Inflammatory macrophage (primary cell): Measurements from ENCODE around the gene BMP3.
"Not testable (repeated sequence)": the region's sequence is repeated elsewhere in the genome, so short reads cannot be mapped to it uniquely, and the experiment has no call there.

ENCODE experiments used
- DNase-seq, 2 donors: peaks; one replicate each; pipeline ENCODE4 v3.0.0-alpha.2; 2020 to 2022
- total RNA-seq, 18 experiments: gene quantifications; one replicate each; lab custom pipeline; 2026; ENCODE audit warnings: mixed read lengths in 6 of 18, inconsistent platforms in 2 of 18; lab: John Stamatoyannopoulos, UW

Gene BMP3, protein sequence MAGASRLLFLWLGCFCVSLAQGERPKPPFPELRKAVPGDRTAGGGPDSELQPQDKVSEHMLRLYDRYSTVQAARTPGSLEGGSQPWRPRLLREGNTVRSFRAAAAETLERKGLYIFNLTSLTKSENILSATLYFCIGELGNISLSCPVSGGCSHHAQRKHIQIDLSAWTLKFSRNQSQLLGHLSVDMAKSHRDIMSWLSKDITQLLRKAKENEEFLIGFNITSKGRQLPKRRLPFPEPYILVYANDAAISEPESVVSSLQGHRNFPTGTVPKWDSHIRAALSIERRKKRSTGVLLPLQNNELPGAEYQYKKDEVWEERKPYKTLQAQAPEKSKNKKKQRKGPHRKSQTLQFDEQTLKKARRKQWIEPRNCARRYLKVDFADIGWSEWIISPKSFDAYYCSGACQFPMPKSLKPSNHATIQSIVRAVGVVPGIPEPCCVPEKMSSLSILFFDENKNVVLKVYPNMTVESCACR
- total RNA-seq: 0 to 0.13 (median 0) reads per million in 18 experiments

DNA sequence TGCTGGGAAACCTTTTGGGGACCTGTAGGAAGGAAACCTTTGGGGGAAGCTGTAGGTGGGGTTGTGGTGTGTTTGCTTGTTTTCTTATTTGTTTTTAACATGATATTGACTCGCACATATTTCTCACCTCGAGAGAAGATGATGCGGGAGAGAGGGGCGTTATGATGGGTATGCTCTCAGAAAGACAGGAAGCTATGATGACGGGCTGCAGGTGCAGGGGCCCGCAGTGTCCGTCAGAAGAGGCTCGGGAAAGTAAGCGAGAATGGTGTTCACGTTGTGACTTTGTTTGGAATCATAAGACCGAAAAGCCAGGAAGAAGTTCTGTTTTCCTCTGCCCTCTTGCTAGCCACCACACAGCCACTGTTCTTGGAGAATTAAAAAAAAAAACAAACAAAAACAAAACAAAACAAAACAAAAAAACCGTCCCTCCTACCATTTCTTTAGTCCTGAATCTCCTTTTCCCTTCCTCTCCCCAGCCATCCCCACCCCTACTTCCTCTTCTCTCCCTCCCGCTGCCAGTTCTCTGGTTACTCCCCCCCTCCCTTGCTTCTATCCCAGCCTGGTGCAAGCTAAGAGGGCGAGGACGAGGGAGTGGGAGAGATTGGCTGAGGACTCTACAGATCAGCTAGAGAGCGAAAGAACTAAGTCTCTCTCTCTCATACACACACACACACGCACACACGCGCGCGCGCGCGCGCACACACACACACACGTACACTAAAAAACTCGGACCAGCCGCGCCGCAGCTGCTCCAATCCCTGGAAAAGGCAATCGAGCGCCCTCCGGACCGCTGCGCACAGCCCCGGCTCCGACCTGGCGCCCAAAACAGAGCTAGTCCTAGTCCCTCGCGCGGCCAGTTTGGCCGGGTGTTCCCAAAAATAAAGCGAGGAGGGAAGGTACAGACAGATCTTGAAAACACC, at the start of gene BMP3:
Gene BMP3 (plus strand): TSS at position 648 of the 920 bp plus-strand sequence. CDS start 577 bp downstream, outside the sequence.
- no peak for DNase-seq

DNA sequence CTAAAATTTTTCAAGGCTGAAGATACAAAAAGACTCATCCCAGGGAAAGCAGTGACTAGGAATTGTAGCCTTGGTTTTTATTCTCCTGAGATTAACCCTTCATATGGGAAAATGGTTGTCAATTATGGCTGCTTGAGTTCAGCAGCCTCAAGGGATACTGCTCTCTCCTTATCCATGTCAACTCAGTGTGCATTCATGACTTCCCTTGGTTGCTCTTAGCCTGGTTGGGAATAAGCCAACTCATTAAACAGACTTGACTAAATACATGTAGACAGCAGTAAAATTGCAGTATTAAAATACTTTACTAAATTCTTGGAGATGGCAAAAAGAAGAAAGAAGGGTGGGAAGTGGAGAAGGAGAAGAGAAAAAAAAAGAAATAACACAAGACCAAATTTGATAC, 44.5 kb upstream of the BMP3 start:
- DNase-seq: no peak

DNA sequence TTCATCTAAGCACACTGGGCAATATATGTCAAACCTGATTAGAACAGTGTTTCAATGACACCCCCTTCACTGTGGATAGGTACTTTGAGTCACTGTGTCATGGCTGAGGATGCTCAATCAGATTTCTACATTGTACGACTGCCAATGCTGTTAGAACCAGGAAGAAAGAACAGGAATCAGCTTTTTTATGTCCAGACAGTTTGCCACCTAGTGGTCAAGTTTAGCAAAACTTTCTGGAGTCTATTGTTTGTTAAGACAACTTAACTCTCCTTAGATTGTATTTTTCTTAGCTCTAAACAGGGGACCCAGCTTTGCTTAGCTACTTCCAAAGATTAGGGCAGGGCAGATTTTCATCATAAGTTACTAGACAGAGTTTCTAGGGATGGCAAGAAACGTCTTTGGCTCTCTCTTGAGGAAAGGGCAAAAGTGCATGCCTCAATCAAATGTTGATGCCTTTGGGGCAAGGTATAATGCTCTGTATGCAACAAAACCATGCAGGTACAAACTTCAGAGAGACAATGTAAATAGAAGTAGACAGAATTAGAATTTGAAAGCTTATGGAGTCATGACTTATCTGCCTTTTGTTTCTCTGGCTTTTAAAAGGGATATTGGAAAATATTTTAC, 40.5 kb upstream of the BMP3 start:
- peak; percentile 61 to 62 for DNase-seq

DNA sequence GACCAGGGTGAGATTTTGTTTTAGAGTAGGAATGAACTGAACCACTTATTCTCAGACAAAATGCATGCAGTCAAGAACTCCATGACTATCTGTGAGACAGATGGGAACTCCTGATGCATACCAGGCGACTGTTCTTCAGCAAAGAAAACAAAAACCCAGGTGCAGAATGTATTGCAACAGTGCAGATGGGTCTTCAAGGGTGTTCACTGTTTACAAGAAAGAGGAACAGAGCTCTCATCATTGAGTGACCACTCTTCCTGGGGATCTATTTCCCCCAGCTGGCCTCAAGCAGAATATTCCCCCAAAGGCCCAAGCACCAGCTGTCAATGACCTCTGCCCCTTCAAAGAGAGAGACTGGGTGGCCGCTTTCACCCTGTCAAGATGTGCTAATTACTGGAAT, 39.7 kb upstream of the BMP3 start:
- no peak for DNase-seq

DNA sequence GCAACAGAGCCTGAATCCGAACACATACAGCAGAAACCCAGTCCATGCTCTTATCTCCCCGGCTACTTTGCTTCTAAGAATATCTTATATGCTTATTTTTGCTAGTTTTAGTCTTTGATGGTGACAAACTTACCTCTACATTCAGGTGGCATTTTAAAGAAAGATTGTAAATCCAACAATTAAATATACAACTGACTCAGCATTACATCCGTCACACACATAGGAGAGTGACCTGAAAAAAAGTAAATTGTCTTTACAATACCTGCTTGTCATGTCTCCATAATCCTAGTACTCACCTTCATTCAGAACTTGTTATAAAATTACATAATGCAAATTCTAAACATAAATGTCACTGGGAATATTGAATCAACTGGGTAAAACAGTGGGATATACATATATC, 30.6 kb upstream of the BMP3 start:
- DNase-seq: no peak

DNA sequence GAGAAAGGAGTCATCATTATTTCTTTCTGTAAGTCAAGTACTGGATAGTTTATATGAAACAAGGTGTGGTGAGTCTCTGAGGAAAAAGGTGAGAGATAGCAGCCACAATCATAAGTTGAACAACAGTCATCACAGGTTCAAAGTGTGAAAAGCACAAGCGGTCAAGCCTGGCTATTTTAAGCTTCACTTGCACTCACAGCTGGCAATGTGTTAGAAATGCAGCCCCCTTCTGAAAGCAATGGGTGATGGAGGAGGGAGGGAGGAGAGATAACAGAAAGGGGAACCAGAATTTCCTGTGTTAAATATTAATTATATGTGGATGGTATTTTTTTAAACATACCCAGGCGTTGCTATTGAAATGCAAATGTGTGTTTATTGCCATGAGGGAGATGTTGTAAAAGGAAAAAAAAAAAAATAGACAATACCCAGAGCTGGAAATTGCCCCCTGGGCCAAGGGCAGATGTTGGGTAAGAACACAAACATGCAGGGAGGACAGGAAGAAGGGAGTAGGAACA, 26.9 kb upstream of the BMP3 start:
- no peak for DNase-seq

DNA sequence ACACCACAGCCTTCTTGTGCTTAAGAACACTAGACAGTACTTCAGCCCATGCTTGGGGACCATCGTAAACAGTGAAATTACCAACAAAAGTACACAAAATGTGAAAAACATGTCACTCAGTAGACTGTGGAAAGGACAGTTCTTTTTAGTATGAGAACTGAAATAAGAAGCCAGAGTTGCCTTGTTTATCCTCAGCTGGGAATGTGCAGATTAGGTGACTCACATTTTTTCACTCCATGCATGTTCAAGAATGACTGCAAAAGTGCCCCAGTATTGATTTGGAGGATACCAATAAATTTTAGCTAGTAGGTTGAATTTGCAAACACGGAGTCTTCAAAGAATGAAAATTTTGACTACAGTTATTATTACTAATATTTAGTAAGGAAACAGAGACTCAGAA, 23.1 kb upstream of the BMP3 start:
- no peak for DNase-seq

DNA sequence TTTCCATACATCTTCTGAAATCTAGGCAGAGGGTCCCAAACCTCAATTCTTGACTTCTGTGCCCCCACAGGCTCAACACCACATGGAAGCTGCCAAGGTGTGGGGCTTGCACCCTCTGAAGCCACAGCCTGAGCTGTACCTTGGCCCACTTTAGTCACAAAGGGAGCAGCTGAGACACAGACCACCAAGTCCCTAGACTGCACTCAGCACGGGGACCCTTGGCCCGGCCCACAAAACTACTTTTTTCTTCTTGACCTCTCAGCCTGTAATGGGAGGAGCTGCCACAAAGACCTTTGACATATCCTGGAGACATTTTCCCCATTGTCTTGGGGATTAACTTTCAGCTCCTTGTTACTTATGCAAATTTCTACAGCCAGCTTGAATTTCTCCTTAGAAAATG, 13.9 kb upstream of the BMP3 start:
- DNase-seq: not testable (repeated sequence)

DNA sequence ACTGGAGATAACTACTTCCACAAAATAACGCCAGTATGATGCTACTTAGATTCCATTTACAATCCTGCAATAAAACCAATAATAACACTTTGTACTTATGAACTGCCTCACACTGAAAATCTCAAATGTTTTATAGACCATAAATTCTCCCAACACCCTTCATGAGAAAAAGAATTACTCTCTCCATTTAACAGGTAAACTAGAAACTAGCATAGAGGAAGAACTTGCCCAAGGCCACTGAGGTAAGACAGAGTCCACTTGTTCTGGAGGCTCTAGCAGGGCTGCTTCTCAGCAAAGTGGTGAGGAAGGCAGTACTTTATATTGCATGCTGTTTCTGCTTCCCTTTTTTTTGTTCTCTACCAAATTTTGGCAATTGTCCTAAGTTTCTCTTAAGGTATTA, 11.5 kb upstream of the BMP3 start:
- no peak for DNase-seq

DNA sequence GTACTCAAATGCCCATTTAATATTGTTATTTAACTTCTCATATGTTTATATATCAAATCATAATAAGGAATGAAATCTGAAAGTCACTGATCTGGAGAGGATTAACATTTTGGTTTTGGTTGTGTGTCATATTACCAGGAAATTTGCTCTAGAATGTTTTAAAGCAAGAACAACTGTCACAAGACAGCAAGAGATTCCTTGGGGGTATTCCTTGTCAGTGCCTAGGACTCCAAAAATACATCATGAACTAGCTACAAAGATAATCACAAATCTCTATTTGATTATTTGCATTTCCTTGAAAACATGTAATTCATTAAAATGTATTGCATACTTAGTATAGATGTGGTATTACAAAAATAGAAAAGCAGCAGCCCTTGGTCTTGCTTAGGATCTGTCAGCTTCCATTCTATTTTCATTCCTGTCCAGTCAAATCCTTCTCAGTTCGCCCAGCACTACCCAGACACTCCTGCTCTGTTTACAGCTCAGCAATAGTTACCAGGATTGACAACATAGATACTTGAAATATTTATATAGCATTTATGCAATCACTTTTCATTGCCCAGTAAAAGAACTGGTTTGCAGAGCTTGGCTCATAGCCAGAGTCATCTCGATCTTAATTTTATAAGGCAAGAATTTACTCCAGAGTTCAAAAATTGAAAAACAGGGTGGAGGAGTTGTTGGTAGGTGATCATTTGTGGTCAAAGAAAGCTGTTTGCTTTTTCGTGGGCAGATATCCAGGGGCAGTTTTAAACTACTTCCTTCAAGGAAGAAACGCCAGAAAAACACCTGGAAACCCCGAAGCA, 9.2 kb upstream of the BMP3 start:
- DNase-seq: no peak

DNA sequence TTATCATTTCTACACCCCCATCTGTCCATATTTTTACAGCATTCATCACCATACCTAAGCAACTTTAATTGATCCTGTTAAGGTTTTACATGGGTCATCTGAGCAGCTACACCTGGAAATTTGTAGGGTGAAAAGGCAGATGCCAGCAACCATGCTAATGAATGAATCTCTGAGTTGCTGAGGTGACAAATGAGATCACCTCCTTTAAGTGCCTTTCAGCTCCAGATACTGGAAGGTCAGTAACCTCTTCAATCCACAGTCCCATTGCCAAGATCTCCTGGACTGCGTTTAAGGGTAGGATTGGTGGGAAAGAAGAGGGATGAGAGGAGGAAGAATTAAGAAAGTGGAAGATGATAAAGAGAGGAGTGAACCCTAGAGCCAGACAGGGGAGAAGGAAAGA, 8.5 kb upstream of the BMP3 start:
- no peak for DNase-seq

DNA sequence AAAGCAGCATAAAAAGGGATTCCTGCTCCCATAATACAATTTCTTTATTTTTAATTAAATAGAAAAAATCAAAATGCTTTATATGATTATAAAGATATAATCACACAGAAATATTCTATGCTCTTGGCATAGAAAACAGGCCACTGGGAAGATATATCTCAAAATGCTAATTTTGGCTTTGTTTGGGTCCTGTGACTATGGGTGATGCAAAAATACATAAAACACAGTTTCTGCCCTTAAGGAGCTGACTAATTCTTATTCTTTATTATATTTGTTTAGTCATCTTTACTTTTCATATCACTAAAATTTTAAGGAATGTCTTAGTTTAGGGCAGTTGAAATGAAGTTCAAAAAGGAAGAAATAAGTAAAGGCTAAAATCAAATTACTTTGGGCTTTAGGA, 7.0 kb upstream of the BMP3 start:
- DNase-seq: no peak

DNA sequence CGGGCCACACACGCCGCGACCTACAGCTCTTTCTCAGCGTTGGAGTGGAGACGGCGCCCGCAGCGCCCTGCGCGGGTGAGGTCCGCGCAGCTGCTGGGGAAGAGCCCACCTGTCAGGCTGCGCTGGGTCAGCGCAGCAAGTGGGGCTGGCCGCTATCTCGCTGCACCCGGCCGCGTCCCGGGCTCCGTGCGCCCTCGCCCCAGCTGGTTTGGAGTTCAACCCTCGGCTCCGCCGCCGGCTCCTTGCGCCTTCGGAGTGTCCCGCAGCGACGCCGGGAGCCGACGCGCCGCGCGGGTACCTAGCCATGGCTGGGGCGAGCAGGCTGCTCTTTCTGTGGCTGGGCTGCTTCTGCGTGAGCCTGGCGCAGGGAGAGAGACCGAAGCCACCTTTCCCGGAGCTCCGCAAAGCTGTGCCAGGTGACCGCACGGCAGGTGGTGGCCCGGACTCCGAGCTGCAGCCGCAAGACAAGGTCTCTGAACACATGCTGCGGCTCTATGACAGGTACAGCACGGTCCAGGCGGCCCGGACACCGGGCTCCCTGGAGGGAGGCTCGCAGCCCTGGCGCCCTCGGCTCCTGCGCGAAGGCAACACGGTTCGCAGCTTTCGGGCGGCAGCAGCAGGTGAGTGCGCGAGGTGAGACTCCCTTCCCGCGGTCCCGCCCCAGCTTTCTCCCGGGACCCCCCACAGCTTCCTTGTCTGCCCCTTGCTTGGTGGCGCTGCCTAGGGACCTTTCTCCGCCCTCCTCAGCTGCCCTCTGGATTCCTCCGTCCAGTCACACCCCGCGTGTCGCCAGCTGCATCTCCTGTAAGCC, 678 bp downstream of the BMP3 start:
- DNase-seq: no peak

DNA sequence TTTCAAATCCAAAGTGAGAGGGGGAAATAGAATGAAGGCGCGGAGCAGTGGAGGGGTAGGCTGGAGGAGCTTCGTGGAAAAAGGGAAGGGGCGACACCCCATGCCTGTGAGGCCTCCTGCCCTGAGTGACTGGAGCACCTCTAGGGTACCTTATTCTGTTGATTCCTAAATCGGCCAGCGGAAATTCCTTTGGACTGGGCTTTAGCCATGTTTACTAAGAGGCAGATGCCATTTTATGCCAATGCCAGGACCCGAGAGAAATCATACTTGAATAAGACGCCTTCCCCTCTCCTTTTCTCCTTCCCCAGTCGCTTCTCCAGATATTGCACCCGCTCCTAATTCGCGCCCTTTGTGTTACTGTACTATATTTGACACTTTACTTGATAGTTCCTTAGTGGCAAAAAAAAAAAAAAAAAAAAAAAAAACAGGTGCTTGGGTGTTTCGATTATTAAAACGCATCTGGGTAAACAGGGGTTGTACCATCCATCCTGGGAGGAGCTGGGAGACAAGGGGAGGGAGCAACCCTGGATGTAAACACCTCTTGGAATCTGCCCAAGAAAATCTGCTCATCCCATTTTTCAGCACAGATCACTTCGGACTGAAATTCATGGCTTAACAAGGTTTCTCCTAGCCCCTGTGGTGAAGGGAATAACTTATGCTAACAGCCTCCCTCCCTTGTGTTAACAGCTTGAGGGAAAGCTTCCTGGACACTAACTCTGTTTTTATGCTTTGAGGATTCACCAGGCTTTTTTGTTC, 1.5 kb downstream of the BMP3 start:
- no peak for DNase-seq

DNA sequence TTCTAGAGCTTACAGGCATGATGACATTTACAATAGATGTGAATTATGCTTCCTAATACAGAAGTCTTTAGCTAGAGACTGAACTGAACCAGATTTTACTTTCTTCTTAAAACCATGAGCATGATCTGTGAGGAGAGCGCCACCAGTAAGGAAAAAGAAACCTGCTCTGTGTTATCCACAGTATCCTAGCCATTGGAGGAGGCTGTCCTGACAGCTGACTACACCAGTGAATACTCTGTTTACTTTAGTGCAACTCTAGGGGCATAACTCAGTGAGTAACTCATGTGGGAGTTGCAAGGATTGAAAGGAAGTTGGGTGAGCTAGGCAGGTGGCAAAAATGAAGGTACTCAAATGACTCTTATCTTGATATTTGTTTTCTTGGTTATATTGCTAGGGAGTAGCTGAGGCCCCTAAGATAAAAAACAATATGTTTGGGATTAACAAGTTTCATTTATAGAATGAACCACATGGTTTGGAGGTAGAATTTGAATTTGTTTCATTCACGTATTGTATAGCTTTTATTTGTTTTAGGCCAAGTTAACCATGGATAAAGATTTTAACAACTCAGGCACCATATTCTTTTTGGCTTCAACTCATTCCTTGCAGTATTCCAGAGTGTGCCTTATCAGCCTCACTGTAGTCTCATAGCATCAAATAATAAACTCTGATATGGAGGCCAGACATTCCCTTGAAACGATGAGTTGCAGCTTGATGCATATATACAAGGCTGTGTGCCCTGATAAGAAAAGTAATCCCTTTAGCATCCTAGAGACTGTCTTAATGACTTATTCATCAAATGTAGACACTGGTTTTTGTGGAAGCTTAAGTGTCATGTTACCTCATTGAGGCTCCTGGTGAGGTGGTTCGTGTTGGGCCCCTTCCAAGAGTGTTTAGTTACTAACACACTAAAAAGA, 2.5 kb downstream of the BMP3 start:
- no peak for DNase-seq

DNA sequence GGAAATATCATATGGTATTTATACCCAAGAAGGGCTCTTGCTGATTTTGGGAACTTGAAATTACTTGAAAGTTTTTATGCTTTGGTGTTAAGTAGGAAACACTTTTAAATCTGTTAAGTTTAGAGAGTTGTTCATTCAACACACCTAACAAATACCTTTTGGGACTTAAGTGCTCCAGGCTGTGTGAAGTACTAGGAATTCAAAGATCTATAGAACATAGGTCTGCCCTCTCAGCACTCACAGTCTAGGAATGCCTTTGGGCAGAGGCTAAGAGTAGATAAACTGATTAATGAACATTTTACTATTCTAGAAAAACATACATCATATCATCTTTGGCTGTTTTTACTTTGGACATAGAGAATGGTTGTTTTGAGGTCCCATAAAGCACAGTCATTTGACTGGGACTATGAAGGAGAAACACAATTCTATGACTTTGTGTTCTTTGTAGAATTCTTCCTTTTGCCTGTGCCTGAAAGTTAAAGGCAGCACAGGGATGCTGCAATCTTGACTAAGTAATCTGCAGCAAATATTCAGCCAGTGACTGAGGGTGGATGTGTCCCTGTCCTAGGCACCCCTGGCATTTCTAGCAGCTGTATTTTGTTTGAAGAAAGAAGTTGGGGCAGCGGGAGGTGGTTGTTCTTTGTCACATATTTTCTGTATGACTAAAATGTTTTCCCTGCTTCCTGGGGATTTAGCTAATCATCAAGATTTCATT, 8.3 kb downstream of the BMP3 start:
- DNase-seq: no peak

DNA sequence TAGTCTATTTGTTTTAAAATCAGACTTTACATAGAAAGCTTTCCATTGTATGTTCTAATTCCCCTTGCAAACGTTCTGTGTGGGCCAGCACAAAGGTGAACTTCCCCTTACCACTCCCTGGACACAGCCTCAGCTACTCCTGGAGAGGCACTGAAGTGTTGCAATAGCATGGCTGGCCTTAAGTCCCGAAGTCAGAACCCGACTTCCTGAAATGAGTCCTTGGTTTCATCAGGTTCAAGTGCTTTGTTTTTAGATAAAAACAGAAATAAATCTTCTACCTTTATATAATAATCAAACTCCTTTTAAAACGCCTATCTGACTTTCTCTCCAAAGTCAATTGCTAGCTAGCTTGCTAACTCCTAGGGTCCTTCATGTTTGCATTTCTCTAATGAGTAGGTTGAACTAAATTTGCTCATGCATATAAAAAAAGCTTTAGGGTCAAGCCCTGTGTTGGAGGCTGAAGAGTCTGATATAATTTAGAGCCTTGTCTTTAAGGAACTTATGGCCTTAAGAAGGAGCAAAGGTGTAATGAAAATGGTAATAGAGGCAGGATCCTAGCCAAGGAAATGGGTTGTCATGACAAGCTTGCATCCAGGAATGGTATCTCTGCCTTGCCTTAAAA, 9.0 kb downstream of the BMP3 start:
- DNase-seq: peak; percentile 5 to 10
